B cell (primary cell): ENCODE results near the gene NFE2. TPM values are rescaled to one million over a fixed set of nuclear protein-coding genes. Genes with fewer than 3 reads are reported as not detected.

Experiments used
- ATAC-seq: fragments of 200-7000 bp; cut with Tn5 transposase; one replicate; pipeline ENCODE4 v1.10.0; 2021; ENCODE audit warnings: low read depth, mild to moderate bottlenecking, moderate number of reproducible peaks, moderate library complexity
- CTCF ChIA-PET: fragments of 350-600 bp; sonication (Branson Sonifier 250); formaldehyde crosslinking; loops from one replicate; lab custom pipeline; 2021; ENCODE audit warnings: antibody characterized with exemption, inconsistent platforms; lab: Charles Lee
- POLR2A ChIA-PET: fragments of 350-600 bp; sonication (Branson Sonifier 250); formaldehyde crosslinking; loops from one replicate; lab custom pipeline; 2021; ENCODE audit warnings: antibody characterized with exemption; lab: Charles Lee
- DNase-seq: peaks from one replicate; pipeline ENCODE4 v3.0.0; 2013
- H2AFZ ChIP-seq: 2 replicates; pipeline ENCODE4 v1.6.1; 2012; ENCODE audit warnings: mild to moderate bottlenecking, low read depth, low read length; ENCODE audit not compliant: insufficient read depth, poor library complexity, severe bottlenecking
- H3K27ac ChIP-seq, 2 donors: 1 replicate in 1 of 2; 2 replicates in 1 of 2; pipeline ENCODE4 v1.5.1; 2012 to 2013; ENCODE audit warnings: low read length in 2 of 2, mild to moderate bottlenecking in 2 of 2, moderate library complexity in 1 of 2
- H3K27me3 ChIP-seq, 4 experiments: fragments of 200-600 bp in 1 of 4; sonication (generic) in 1 of 4; replicated peaks in 1 of 4; 1 replicate in 2 of 4; 2 replicates in 2 of 4; pipeline versions ENCODE4 v1.6.1 to v1.7.0; 2013 to 2016; ENCODE audit warnings: low read length in 3 of 4, mild to moderate bottlenecking in 2 of 4, mixed read lengths in 1 of 4, moderate library complexity in 1 of 4; ENCODE audit not compliant: insufficient read depth in 4 of 4, control insufficient read depth in 3 of 4; ENCODE audit errors: control extremely low read depth in 1 of 4
- H3K36me3 ChIP-seq, 2 experiments: replicated peaks in 1 of 2; 1 replicate in 1 of 2; 2 replicates in 1 of 2; pipeline versions ENCODE4 v1.6.1 to v1.7.1; 2013; ENCODE audit warnings: low read length in 1 of 2; ENCODE audit not compliant: insufficient read depth in 2 of 2, control insufficient read depth in 1 of 2; ENCODE audit errors: control extremely low read depth in 1 of 2, extremely low read depth in 1 of 2
- H3K4me1 ChIP-seq, 2 donors: fragments of 200-600 bp in 1 of 2; sonication (generic) in 1 of 2; 1 replicate in 1 of 2; 2 replicates in 1 of 2; pipeline versions ENCODE4 v1.5.1 to v1.6.1; 2013 to 2017; ENCODE audit warnings: low read length in 2 of 2; ENCODE audit not compliant: control insufficient read depth in 2 of 2, insufficient read depth in 2 of 2
- H3K4me2 ChIP-seq: replicated peaks from 2 replicates; pipeline ENCODE3; 2012; ENCODE audit warnings: mild to moderate bottlenecking, low read depth, low read length; ENCODE audit not compliant: poor library complexity, severe bottlenecking
- H3K4me3 ChIP-seq, 5 experiments: fragments of 200-600 bp in 1 of 5; sonication (generic) in 1 of 5; 1 replicate in 3 of 5; 2 replicates in 2 of 5; pipeline versions ENCODE4 v1.5.1 to v1.7.0; 2011 to 2016; ENCODE audit warnings: low read length in 4 of 5, mild to moderate bottlenecking in 4 of 5, low read depth in 2 of 5, control low read depth in 1 of 5, moderate library complexity in 1 of 5; ENCODE audit not compliant: insufficient read depth in 1 of 5; ENCODE audit errors: control extremely low read depth in 1 of 5, extremely low read depth in 1 of 5
- H3K79me2 ChIP-seq: fragments of 200-600 bp; sonication (generic); one replicate; pipeline ENCODE4 v1.6.0; 2016; ENCODE audit warnings: low read length; ENCODE audit not compliant: control insufficient read depth, insufficient read depth
- H3K9ac ChIP-seq: fragments of 200-600 bp; sonication (generic); 2 replicates; pipeline ENCODE4 v1.6.1; 2017; ENCODE audit warnings: mild to moderate bottlenecking, low read length, moderate library complexity
- H3K9me3 ChIP-seq, 3 donors: one replicate each; pipeline versions ENCODE4 v1.6.1 to v1.7.1; 2013; ENCODE audit warnings: low read length in 2 of 3; ENCODE audit not compliant: control insufficient read depth in 2 of 3, insufficient read depth in 1 of 3; ENCODE audit errors: control extremely low read depth in 1 of 3
- H4K20me1 ChIP-seq: 2 replicates; pipeline ENCODE4 v1.6.0; 2012; ENCODE audit warnings: mild to moderate bottlenecking, low read length; ENCODE audit not compliant: insufficient read depth, control insufficient read depth, poor library complexity, severe bottlenecking
- H3K27ac Mint-ChIP-seq: one replicate; pipeline ENCODE4 v1.8.0; 2021; ENCODE audit warnings: mixed read lengths
- H3K27me3 Mint-ChIP-seq: one replicate; pipeline ENCODE4 v1.8.0; 2021; ENCODE audit warnings: mixed read lengths
- H3K4me1 Mint-ChIP-seq: one replicate; pipeline ENCODE4 v1.8.0; 2021; ENCODE audit warnings: mixed read lengths
- H3K4me3 Mint-ChIP-seq: one replicate; pipeline ENCODE4 v1.8.0; 2021; ENCODE audit warnings: mixed read lengths
- H3K9me3 Mint-ChIP-seq: one replicate; pipeline ENCODE4 v1.8.0; 2022; ENCODE audit warnings: mixed read lengths; ENCODE audit not compliant: insufficient read depth
- EZH2 ChIP-seq: IDR thresholded peaks from 2 replicates; pipeline ENCODE4 v1.6.1; 2012; ENCODE audit warnings: borderline replicate concordance, low read depth, mild to moderate bottlenecking, moderate library complexity, low read length; ENCODE audit not compliant: insufficient read depth, poor library complexity, severe bottlenecking
- WGBS: methylation state at CpG from one replicate; pipeline ENCODE4 v1.1.5; 2013; ENCODE audit warnings: missing lambda C conversion rate; ENCODE audit not compliant: insufficient coverage; 5-methylcytosine and 5-hydroxymethylcytosine counted together
- intact Hi-C: fragments of 100-400 bp; cut with micrococcal nuclease; formaldehyde crosslinking; loops from one replicate; pipeline ENCODE4 v1.10.0; 2022
- polyA plus RNA-seq: library from polyadenylated mRNA; depleted of rRNA; stranded (reverse); fragments of >200 nt; gene quantifications from 2 replicates; pipeline ENCODE4 v1.2.3, GENCODE V29; 2012
- total RNA-seq, 2 donors: library from RNA; stranded (reverse); fragments of 120-200 nt in 1 of 2; gene quantifications; 1 replicate in 1 of 2; 2 replicates in 1 of 2; pipeline versions ENCODE4 v1.2.3 to v1.2.4, GENCODE V29; 2013 to 2022
- TF ChIP-seq, protein P1 (sequence below): fragments of 200-600 bp; IDR thresholded peaks from one replicate; pipeline ENCODE4 v1.8.0; 2022; ENCODE audit warnings: antibody characterized with exemption, mild to moderate bottlenecking

Gene NFE2
- total and polyA plus RNA-seq, 2 donors (not counting 1 experiment from before 2014, with no cell fraction given) = 0.60 TPM; not detected in 1

DNA sequence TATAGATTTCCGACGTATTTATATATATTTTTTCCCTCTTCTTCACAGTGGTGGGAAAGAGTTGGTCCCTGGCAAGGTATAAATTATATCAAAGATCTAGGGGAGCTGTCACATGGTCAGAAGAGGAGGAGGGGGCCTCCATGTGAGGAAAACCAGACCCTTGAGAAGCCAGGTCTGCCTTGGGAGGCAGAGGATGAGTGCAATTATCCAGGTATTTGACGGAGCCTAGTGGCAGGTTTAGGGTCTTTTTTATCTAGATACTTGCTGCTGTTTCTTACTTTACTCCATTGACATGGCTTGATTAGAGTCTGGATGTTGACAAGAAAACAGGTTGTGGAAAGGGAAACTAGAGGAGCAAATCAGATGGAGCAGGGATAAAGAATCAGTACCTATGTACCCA, 29.6 kb upstream of the NFE2 start:
- no peaks in the 10 kb centered on the region for H3K27me3 ChIP-seq
- Mint-ChIP-seq H3K27ac (no peak overlapping the region), H3K4me3 (no peak overlapping the region), H3K4me1 (peaks cover 35% of the 10 kb centered on the region), H3K9me3 (no peaks in the 10 kb centered on the region), H3K27me3 (no peaks in the 10 kb centered on the region)
- WGBS = no CpG with 5 or more reads among the region's 3 CpGs
- intact Hi-C loops = no loop called here
- H4K20me1 ChIP-seq = peaks cover 12% of the 10 kb centered on the region
- POLR2A ChIA-PET = no interaction called here
- no peak overlapping the region for H2AFZ ChIP-seq
- no peak overlapping the region for H3K4me3 ChIP-seq
- peaks cover 8% of the 10 kb centered on the region in 2 donors for H3K4me1 ChIP-seq
- no peak overlapping the region for H3K27ac ChIP-seq
- CTCF ChIA-PET = interaction anchor here (0.9 to 1.6 kb wide), 3 partner anchors 9 to 79 kb away, joined by 3 to 4 read pairs (median 3); no protein-coding TSS in a partner anchor
- no peak overlapping the region for H3K9ac ChIP-seq
- peaks cover 0 to 22% of the 10 kb centered on the region in 2 experiments for H3K36me3 ChIP-seq
- DNase-seq = no peak
- peaks cover 86% of the 10 kb centered on the region for H3K79me2 ChIP-seq
- H3K4me2 ChIP-seq = peak overlapping the region; percentile 6
- no peaks in the 10 kb centered on the region for H3K9me3 ChIP-seq
- ATAC-seq = no peak
- TF ChIP-seq, protein P1, sequence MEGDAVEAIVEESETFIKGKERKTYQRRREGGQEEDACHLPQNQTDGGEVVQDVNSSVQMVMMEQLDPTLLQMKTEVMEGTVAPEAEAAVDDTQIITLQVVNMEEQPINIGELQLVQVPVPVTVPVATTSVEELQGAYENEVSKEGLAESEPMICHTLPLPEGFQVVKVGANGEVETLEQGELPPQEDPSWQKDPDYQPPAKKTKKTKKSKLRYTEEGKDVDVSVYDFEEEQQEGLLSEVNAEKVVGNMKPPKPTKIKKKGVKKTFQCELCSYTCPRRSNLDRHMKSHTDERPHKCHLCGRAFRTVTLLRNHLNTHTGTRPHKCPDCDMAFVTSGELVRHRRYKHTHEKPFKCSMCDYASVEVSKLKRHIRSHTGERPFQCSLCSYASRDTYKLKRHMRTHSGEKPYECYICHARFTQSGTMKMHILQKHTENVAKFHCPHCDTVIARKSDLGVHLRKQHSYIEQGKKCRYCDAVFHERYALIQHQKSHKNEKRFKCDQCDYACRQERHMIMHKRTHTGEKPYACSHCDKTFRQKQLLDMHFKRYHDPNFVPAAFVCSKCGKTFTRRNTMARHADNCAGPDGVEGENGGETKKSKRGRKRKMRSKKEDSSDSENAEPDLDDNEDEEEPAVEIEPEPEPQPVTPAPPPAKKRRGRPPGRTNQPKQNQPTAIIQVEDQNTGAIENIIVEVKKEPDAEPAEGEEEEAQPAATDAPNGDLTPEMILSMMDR = no peak
- TF ChIP-seq EZH2 = no peak

DNA sequence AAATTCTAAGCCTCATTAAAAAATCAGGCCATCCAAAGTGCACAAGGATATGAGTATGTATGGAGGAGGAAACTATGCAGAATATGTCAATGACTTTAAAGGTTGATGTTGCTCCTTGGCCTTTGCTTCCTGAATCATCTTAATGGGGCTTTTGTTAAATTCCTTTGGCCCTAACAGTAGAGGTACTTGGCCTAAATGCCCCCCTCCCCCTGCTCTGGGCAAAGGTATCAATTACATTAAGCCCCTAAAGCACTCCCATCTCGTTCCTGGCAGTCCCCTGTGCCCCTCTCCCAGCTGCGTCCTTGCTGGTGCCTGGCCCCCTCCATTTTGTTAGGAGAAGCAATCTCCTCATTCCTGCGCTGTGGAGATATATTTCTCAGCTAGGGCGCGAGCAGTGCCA, 28.9 kb upstream of the NFE2 start:
- intact Hi-C loops = no loop called here

More for the DNA sequence above, 28.9 kb upstream of the NFE2 start:
- 100% methylated on average over 2 of the region's 5 CpGs for WGBS
- no peak for ATAC-seq
- no peaks in the 10 kb centered on the region for H3K27me3 ChIP-seq
- H3K9me3 Mint-ChIP-seq = no peaks in the 10 kb centered on the region
- no peak overlapping the region for H3K4me2 ChIP-seq
- H3K27ac ChIP-seq = no peak overlapping the region
- peaks cover 41% of the 10 kb centered on the region for H3K4me1 Mint-ChIP-seq
- H2AFZ ChIP-seq = no peak overlapping the region
- no peak for DNase-seq
- H3K36me3 ChIP-seq = peaks cover 0 to 22% of the 10 kb centered on the region in 2 experiments
- H3K9me3 ChIP-seq = no peaks in the 10 kb centered on the region
- no peaks in the 10 kb centered on the region for H3K27me3 Mint-ChIP-seq
- no peak overlapping the region for H3K4me3 ChIP-seq
- POLR2A ChIA-PET = no interaction called here
- TF ChIP-seq, protein P1 = no peak
- TF ChIP-seq EZH2 = no peak
- CTCF ChIA-PET = interaction anchor here (0.9 to 1.6 kb wide), 4 partner anchors 9 to 78 kb away, joined by 3 to 4 read pairs (median 4); no protein-coding TSS in a partner anchor
- H3K79me2 ChIP-seq = peaks cover 85% of the 10 kb centered on the region
- peaks cover 12% of the 10 kb centered on the region for H4K20me1 ChIP-seq
- H3K9ac ChIP-seq = no peak overlapping the region
- H3K4me3 Mint-ChIP-seq = no peak overlapping the region
- peaks cover 9 to 11% of the 10 kb centered on the region in 2 donors for H3K4me1 ChIP-seq
- no peak overlapping the region for H3K27ac Mint-ChIP-seq
